Endothelial cell of umbilical vein (primary cell): ENCODE measurements around the gene CD300H. TPM values are rescaled to one million over a fixed set of nuclear protein-coding genes. Genes with fewer than 3 reads are reported as not detected.

Experiments used
- BruUV-seq: library from RNA; stranded (reverse); fragments of 400-500 nt; replicated peaks from 2 replicates; lab custom pipeline; 2021; lab: Mats Ljungman, UMichigan
- CTCF ChIA-PET: fragments of 300-600, 350-600 bp; sonication (Branson Sonifier 250); formaldehyde crosslinking; loops from one replicate; lab custom pipeline; 2021; ENCODE audit warnings: antibody characterized with exemption, inconsistent platforms; lab: Charles Lee
- POLR2A ChIA-PET: fragments of 300-600, 350-600 bp; sonication (Branson Sonifier 250); formaldehyde crosslinking; loops from one replicate; lab custom pipeline; 2021; ENCODE audit warnings: antibody characterized with exemption, inconsistent platforms; lab: Charles Lee
- DNase-seq: peaks from one replicate; pipeline ENCODE4 v3.0.0-alpha.2; 2011; ENCODE audit warnings: low read depth, low spot score
- FAIRE-seq: peaks from 2 replicates; lab custom pipeline; 2011; peaks lifted over from hg19 to GRCh38; lab: Jason Lieb, UNC
- H2AFZ ChIP-seq: 2 replicates; pipeline ENCODE4 v1.6.0; 2012; ENCODE audit warnings: low read depth, low read length, control low read depth, inconsistent platforms
- H3K27ac ChIP-seq: 2 replicates; pipeline ENCODE4 v1.5.1; 2011; ENCODE audit warnings: low read depth, mild to moderate bottlenecking, control low read depth, low read length, moderate library complexity; ENCODE audit not compliant: insufficient read depth
- H3K27me3 ChIP-seq, 2 experiments: 2 replicates each; pipeline versions ENCODE4 v1.6.0 to v1.6.1; 2011; ENCODE audit warnings: low read length in 2 of 2, mixed read lengths in 1 of 2; ENCODE audit not compliant: control insufficient read depth in 2 of 2, insufficient read depth in 2 of 2
- H3K36me3 ChIP-seq, 2 experiments: 2 replicates in 1 of 2; 3 replicates in 1 of 2; pipeline ENCODE4 v1.5.1; 2011; ENCODE audit warnings: low read length in 2 of 2, mild to moderate bottlenecking in 1 of 2, moderate library complexity in 1 of 2; ENCODE audit not compliant: control insufficient read depth in 2 of 2, insufficient read depth in 2 of 2; ENCODE audit errors: extremely low read depth in 1 of 2
- H3K4me1 ChIP-seq: 3 replicates; pipeline ENCODE4 v1.5.1; 2011; ENCODE audit warnings: mild to moderate bottlenecking, low read length; ENCODE audit not compliant: control insufficient read depth, insufficient read depth; ENCODE audit errors: extremely low read depth
- H3K4me2 ChIP-seq: 2 replicates; pipeline ENCODE4 v1.6.1; 2011; ENCODE audit warnings: low read length, control low read depth, mixed read lengths; ENCODE audit not compliant: insufficient read depth
- H3K4me3 ChIP-seq, 3 experiments: fragments of 200-600 bp in 1 of 3; sonication (generic), shearing (Covaris generic) in 1 of 3; replicated peaks in 1 of 3; 2 replicates each; pipeline ENCODE4 v1.5.1; 2011 to 2016; ENCODE audit warnings: control low read depth in 3 of 3, low read length in 3 of 3, mild to moderate bottlenecking in 2 of 3, inconsistent platforms in 1 of 3, low read depth in 1 of 3, moderate library complexity in 1 of 3; ENCODE audit not compliant: insufficient read depth in 1 of 3
- H3K79me2 ChIP-seq: 2 replicates; pipeline ENCODE4 v1.6.0; 2012; ENCODE audit warnings: low read length, inconsistent platforms; ENCODE audit not compliant: control insufficient read depth, insufficient read depth
- H3K9ac ChIP-seq: replicated peaks from 2 replicates; pipeline ENCODE3; 2011; ENCODE audit warnings: low read length, control low read depth; ENCODE audit not compliant: insufficient read depth; ENCODE audit errors: extremely low read depth
- H3K9me1 ChIP-seq: replicated peaks from 3 replicates; pipeline ENCODE4 v1.6.0; 2011; ENCODE audit warnings: mild to moderate bottlenecking, low read length; ENCODE audit not compliant: control insufficient read depth, insufficient read depth; ENCODE audit errors: extremely low read depth
- H3K9me3 ChIP-seq: replicated peaks from 2 replicates; pipeline ENCODE4 v1.5.1; 2012; ENCODE audit warnings: low read length, inconsistent platforms; ENCODE audit not compliant: control insufficient read depth, insufficient read depth
- H4K20me1 ChIP-seq: replicated peaks from 2 replicates; pipeline ENCODE3; 2011; ENCODE audit warnings: mild to moderate bottlenecking, low read length; ENCODE audit not compliant: control insufficient read depth, insufficient read depth; ENCODE audit errors: extremely low read depth
- CTCF ChIP-seq, 2 donors: IDR thresholded peaks; 1 replicate in 1 of 2; 2 replicates in 1 of 2; pipeline ENCODE4 v1.5.1; 2011; ENCODE audit warnings: low read length in 2 of 2, mild to moderate bottlenecking in 2 of 2, moderate library complexity in 2 of 2, control low read depth in 1 of 2, inconsistent platforms in 1 of 2, low read depth in 1 of 2; ENCODE audit not compliant: insufficient read depth in 1 of 2; ENCODE audit errors: extremely low read depth in 1 of 2
- EZH2 ChIP-seq: IDR thresholded peaks from 2 replicates; pipeline ENCODE4 v1.6.1; 2012; ENCODE audit warnings: borderline replicate concordance, low read depth, mild to moderate bottlenecking, moderate library complexity, low read length, inconsistent platforms; ENCODE audit not compliant: severe bottlenecking
- FOS ChIP-seq: IDR thresholded peaks from 2 replicates; pipeline ENCODE4 v1.6.1; 2011; ENCODE audit warnings: mild to moderate bottlenecking, low read length, moderate library complexity, borderline replicate concordance; ENCODE audit not compliant: insufficient read depth
- GATA2 ChIP-seq: IDR thresholded peaks from 2 replicates; pipeline ENCODE4 v1.7.0; 2011; ENCODE audit warnings: low read depth, mild to moderate bottlenecking, moderate library complexity, mixed read lengths, low read length; ENCODE audit not compliant: insufficient read length, insufficient read depth
- JUN ChIP-seq: IDR thresholded peaks from 2 replicates; pipeline ENCODE4 v1.6.1; 2011; ENCODE audit warnings: borderline replicate concordance, low read depth; ENCODE audit not compliant: insufficient read length, insufficient read depth
- MYC ChIP-seq: IDR thresholded peaks from one replicate; pipeline ENCODE4 v1.6.1; 2011; ENCODE audit warnings: mild to moderate bottlenecking, low read depth, low read length
- POLR2A ChIP-seq: IDR thresholded peaks from 2 replicates; pipeline ENCODE4 v1.6.1; 2012; ENCODE audit warnings: low read depth, mild to moderate bottlenecking, control low read depth, low read length
- POLR2AphosphoS5 ChIP-seq: IDR thresholded peaks from 2 replicates; pipeline ENCODE4 v1.6.1; 2012; ENCODE audit warnings: low read depth, mild to moderate bottlenecking, control low read depth, low read length, moderate library complexity; ENCODE audit not compliant: insufficient read depth
- dilution Hi-C: fragments of 300-500 bp; cut with MboI; formaldehyde crosslinking; loops from one replicate; pipeline ENCODE4 v1.15.0; 2019; ENCODE audit warnings: low sequenced_read_pairs; ENCODE audit not compliant: extremely low pct_ligation_motif_present
- intact Hi-C: fragments of 100-400 bp; cut with micrococcal nuclease; formaldehyde crosslinking; loops from one replicate; pipeline ENCODE4 v1.10.0; 2022
- polyA plus RNA-seq, 4 experiments: library from polyadenylated mRNA; depleted of rRNA in 3 of 4; stranded (reverse) in 3 of 4; unstranded in 1 of 4; fragments of >200 nt; gene quantifications; 2 replicates each; pipeline versions ENCODE4 v1.2.1 to v1.2.3, GENCODE V29; 2011 to 2012; ENCODE audit warnings: missing spikeins in 1 of 4
- total RNA-seq: library from RNA; stranded (reverse); gene quantifications from 2 replicates; pipeline ENCODE4 v1.2.3, GENCODE V29; 2021
- TF ChIP-seq, protein P1 (sequence below): IDR thresholded peaks from 2 replicates; pipeline ENCODE4 v1.6.1; 2011; ENCODE audit not compliant: insufficient read depth, insufficient read length

CD300H gene
- total and polyA plus RNA-seq, 2 donors (not counting 3 experiments of a cell fraction or from before 2014, with no cell fraction given): not detected

DNA sequence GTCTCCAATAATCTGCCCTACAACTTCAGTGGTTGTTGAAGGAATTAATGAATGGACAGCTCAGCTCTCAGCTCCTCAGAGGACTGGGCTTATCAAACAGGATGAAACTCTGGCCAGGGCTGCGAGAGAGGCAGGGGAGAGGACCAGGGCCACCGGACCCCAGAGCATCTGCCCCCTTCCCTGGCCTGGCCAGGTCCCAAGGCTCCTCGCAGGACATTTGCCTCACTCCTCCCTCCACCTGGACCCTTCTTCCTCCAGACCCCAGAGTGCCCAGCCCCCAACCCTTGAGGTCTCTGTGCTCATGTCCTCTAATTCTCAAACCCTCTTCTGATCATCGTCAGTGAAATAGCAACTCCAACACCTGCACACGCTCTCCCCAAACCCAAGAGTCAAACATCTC, 25.1 kb downstream of the CD300H start:
- H3K27ac ChIP-seq: no peak overlapping the region
- H3K4me1 ChIP-seq: no peaks in the 10 kb centered on the region
- no TSS peak for BruUV-seq
- H3K79me2 ChIP-seq: no peaks in the 10 kb centered on the region
- no peak overlapping the region for H3K9ac ChIP-seq
- no peak overlapping the region for H2AFZ ChIP-seq
- FAIRE-seq (no peak), DNase-seq (no peak)
- dilution Hi-C loops (no loop called here), intact Hi-C loops (no loop called here)
- H3K4me3 ChIP-seq: no peak overlapping the region
- no peaks in the 10 kb centered on the region for H3K9me3 ChIP-seq
- no peak overlapping the region for H3K4me2 ChIP-seq
- H4K20me1 ChIP-seq: no peaks in the 10 kb centered on the region
- ChIA-PET POLR2A (no interaction called here), CTCF (no interaction called here)
- TF ChIP-seq POLR2AphosphoS5 (no peak), GATA2 (no peak), EZH2 (no peak), MYC (no peak), POLR2A (no peak), CTCF (IDR thresholded peaks at IDR 0.05; ENCODE audit: extremely low read depth in 1 of 2, insufficient read depth in 1 of 2, low read depth in 1 of 2, low read length in 2 of 2) (no peak), JUN (no peak), FOS (no peak)
- TF ChIP-seq, protein P1, sequence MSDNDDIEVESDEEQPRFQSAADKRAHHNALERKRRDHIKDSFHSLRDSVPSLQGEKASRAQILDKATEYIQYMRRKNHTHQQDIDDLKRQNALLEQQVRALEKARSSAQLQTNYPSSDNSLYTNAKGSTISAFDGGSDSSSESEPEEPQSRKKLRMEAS: no peak
- H3K9me1 ChIP-seq: no peaks in the 10 kb centered on the region
- H3K27me3 ChIP-seq: no peaks in the 10 kb centered on the region
- no peaks in the 10 kb centered on the region for H3K36me3 ChIP-seq
